Omental fat pad (tissue), 4 donors: ENCODE measurements around the gene TRIM46. TPM values are rescaled to one million over a fixed set of nuclear protein-coding genes. Genes with fewer than 3 reads are reported as not detected.
A peak's percentile ranks its signal among the peaks of the same experiment; 100 is the strongest.

Experiments
- ATAC-seq: fragments of 150-250 bp; one replicate; pipeline ENCODE4 v1.9.1; 2016; ENCODE audit warnings: mild to moderate bottlenecking, moderate library complexity; ENCODE audit not compliant: low FRiP score
- DNase-seq: peaks from one replicate; pipeline ENCODE4 v3.0.0-alpha.2; 2019; ENCODE audit warnings: low spot score
- CTCF ChIP-seq, 3 donors: fragments of 450-650 bp; IDR thresholded peaks; one replicate each; pipeline ENCODE4 v1.5.1; 2016 to 2017; ENCODE audit warnings: antibody characterized with exemption in 3 of 3, mild to moderate bottlenecking in 3 of 3, moderate library complexity in 2 of 3
- total RNA-seq, 4 donors: library from RNA; depleted of rRNA; stranded (reverse); fragments of >200 nt; gene quantifications; one replicate each; pipeline ENCODE4 v1.1.0, GENCODE V29; 2016

The TRIM46 gene
- total RNA-seq, 4 donors from 2014 or later, result 0.36 to 1.4 (median 1.1) TPM

GRCh38 chr1:155205969-155206593 lies 32.4 kb downstream of the TRIM46 start:
- no peak for TF ChIP-seq CTCF (IDR thresholded peaks at IDR 0.05)
- ATAC-seq, result no peak
- DNase-seq, result no peak

- DNase-seq (peak; percentile 89), ATAC-seq (peak; percentile 40)
- peak in 1 of 3 donors; percentile 27 for TF ChIP-seq CTCF (IDR thresholded peaks at IDR 0.05)
Measured at GRCh38 chr1:155206891-155207805, 33.5 kb downstream of the TRIM46 start.

- no peak for TF ChIP-seq CTCF (IDR thresholded peaks at IDR 0.05)
- DNase-seq (no peak), ATAC-seq (peak; percentile 15)
Measured at GRCh38 chr1:155207806-155208540, 34.3 kb downstream of the TRIM46 start, which contains the start of gene THBS3. Gene THBS3 (minus strand): TSS chr1:155207897. CDS start chr1:155207876, 21 bp downstream.

- DNase-seq, result peak; percentile 68
- ATAC-seq, result peak; percentile 81
- peak in 1 of 3 donors; percentile 12 for TF ChIP-seq CTCF (IDR thresholded peaks at IDR 0.05)
Measured at GRCh38 chr1:155208541-155209311, 35.1 kb downstream of the TRIM46 start, which contains the start of gene MTX1. Gene MTX1 (plus strand): TSS chr1:155208695. CDS start chr1:155208805, 110 bp downstream.

- no peak for TF ChIP-seq CTCF (IDR thresholded peaks at IDR 0.05)
- no peak for ATAC-seq
- DNase-seq, result no peak
Measured at GRCh38 chr1:155209312-155209721, 35.7 kb downstream of the TRIM46 start.
